HepG2 (cell line): Measurements from ENCODE around the gene SRSF3. TPM values are rescaled to one million over a fixed set of nuclear protein-coding genes. Genes with fewer than 3 reads are reported as not detected.

Experiments
- CEBPG ChIP-seq: IDR thresholded peaks from 2 replicates; pipeline ENCODE4 v1.6.1; 2016
- CHCHD3 ChIP-seq: sonication (generic); formaldehyde crosslinking; IDR thresholded peaks from 2 replicates; pipeline ENCODE4 v1.8.0; 2022; ENCODE audit warnings: mild to moderate bottlenecking, missing genetic modification reagents, moderate library complexity
- E2F5 ChIP-seq: sonication (generic); formaldehyde crosslinking; conservative IDR thresholded peaks from 2 replicates; pipeline ENCODE4 v1.4.0; 2020; ENCODE audit warnings: missing genetic modification reagents
- EHMT2 ChIP-seq: fragments of 200-600 bp; sonication (generic); IDR thresholded peaks from 2 replicates; pipeline ENCODE4 v1.7.0; 2017; ENCODE audit warnings: antibody characterized with exemption, low read depth, low read length, borderline replicate concordance
- HNRNPUL1 ChIP-seq: fragments of 200-400 bp; formaldehyde crosslinking; IDR thresholded peaks from 2 replicates; pipeline ENCODE4 v1.6.1; 2017; ENCODE audit warnings: low read depth, mild to moderate bottlenecking, low read length, moderate library complexity
- JDP2 ChIP-seq: sonication (generic); formaldehyde crosslinking; IDR thresholded peaks from 2 replicates; pipeline ENCODE4 v1.8.1; 2022; ENCODE audit warnings: missing genetic modification reagents, borderline replicate concordance
- KIAA2018 ChIP-seq: sonication (generic); formaldehyde crosslinking; IDR thresholded peaks from 2 replicates; pipeline ENCODE4 v1.5.0; 2020; ENCODE audit warnings: mild to moderate bottlenecking, missing genetic modification reagents, borderline replicate concordance
- MAFF ChIP-seq: IDR thresholded peaks from 2 replicates; pipeline ENCODE4 v1.6.1; 2011; ENCODE audit warnings: low read depth, low read length, improper control_type of control experiment
- POGK ChIP-seq: sonication (generic); formaldehyde crosslinking; conservative IDR thresholded peaks from 2 replicates; pipeline ENCODE4 v1.8.0; 2022; ENCODE audit warnings: mild to moderate bottlenecking, moderate library complexity, missing genetic modification reagents
- POLR2G ChIP-seq: fragments of 200-400 bp; formaldehyde crosslinking; IDR thresholded peaks from 2 replicates; pipeline ENCODE4 v1.6.1; 2018; ENCODE audit warnings: mild to moderate bottlenecking, low read depth, low read length, moderate library complexity
- SMAD9 ChIP-seq: sonication (generic); formaldehyde crosslinking; IDR thresholded peaks from 2 replicates; pipeline ENCODE4 v1.5.1; 2020; ENCODE audit warnings: mild to moderate bottlenecking, missing genetic modification reagents
- SSRP1 ChIP-seq: IDR thresholded peaks from 2 replicates; pipeline ENCODE4 v1.6.1; 2016; ENCODE audit warnings: control low read depth
- TSC22D2 ChIP-seq: sonication (generic); formaldehyde crosslinking; IDR thresholded peaks from 2 replicates; pipeline ENCODE4 v1.5.1; 2020; ENCODE audit warnings: missing genetic modification reagents, mild to moderate bottlenecking, borderline replicate concordance
- XRCC5 ChIP-seq: fragments of 200-400 bp; formaldehyde crosslinking; optimal IDR thresholded peaks from 2 replicates; pipeline ENCODE3; 2017; ENCODE audit warnings: mild to moderate bottlenecking, low read length
- ZBTB1 ChIP-seq: sonication (generic); formaldehyde crosslinking; IDR thresholded peaks from 2 replicates; pipeline ENCODE4 v1.4.0; 2020; ENCODE audit warnings: missing genetic modification reagents, borderline replicate concordance
- ZC3H13 ChIP-seq: sonication (generic); formaldehyde crosslinking; IDR thresholded peaks from 2 replicates; pipeline ENCODE4 v1.8.1; 2023; ENCODE audit warnings: mild to moderate bottlenecking, missing genetic modification reagents, moderate library complexity
- ZNF24 ChIP-seq: fragments of 450-650 bp; IDR thresholded peaks from 2 replicates; pipeline ENCODE4 v1.6.1; 2017; ENCODE audit warnings: antibody characterized with exemption, mild to moderate bottlenecking
- ZNF670 ChIP-seq: sonication (generic); formaldehyde crosslinking; IDR thresholded peaks from 2 replicates; pipeline ENCODE4 v1.8.0; 2022; ENCODE audit warnings: mild to moderate bottlenecking, missing genetic modification reagents, borderline replicate concordance
- ZNF674 ChIP-seq: sonication (generic); formaldehyde crosslinking; IDR thresholded peaks from 2 replicates; pipeline ENCODE4 v1.5.0; 2020; ENCODE audit warnings: low read depth, mild to moderate bottlenecking, missing genetic modification reagents
- polyA plus RNA-seq, 8 experiments: library from polyadenylated mRNA; depleted of rRNA in 3 of 8; stranded (reverse) in 7 of 8; unstranded in 1 of 8; fragments of >200 nt; fragmentation: Illumina TruSeq in 4 of 8; extraction: Trizol in 4 of 8; gene quantifications; 2 replicates each; pipeline versions ENCODE4 v1.2.1 to v1.2.3, GENCODE V29; 2011 to 2016; ENCODE audit warnings: low read depth in 4 of 8, missing spikeins in 1 of 8, mixed read lengths in 1 of 8; ENCODE audit not compliant: insufficient read depth in 1 of 8
- total RNA-seq, 5 experiments: library from RNA; depleted of rRNA; stranded (reverse); fragments of >200 nt; fragmentation: Illumina TruSeq; extraction: Trizol; gene quantifications; 2 replicates each; pipeline ENCODE4 v1.2.3, GENCODE V29; 2016; ENCODE audit warnings: low read depth in 1 of 5

Gene SRSF3
- total and polyA plus RNA-seq, 2 of the 13 experiments (the other 11 are each of a cell fraction or from before 2014, with no cell fraction given), result 206 to 684 TPM

- TF ChIP-seq XRCC5 (peak; percentile 87), HNRNPUL1 (no peak), KIAA2018 (CRISPR knock-in tag) (no peak), CEBPG (no peak; the same call in none of the 2 replicates), EHMT2 (no peak), SMAD9 (peak; percentile 32; the same call in 1 of the 2 replicates), E2F5 (CRISPR knock-in tag) (no peak), MAFF (no peak), POLR2G (peak; percentile 100), SSRP1 (0 out of 2 replicates have a peak, but pooled peaks have one; percentile 35), ZBTB1 (CRISPR knock-in tag) (no peak), ZNF674 (no peak), TSC22D2 (CRISPR knock-in tag) (peak; percentile 75), ZNF670 (CRISPR knock-in tag) (peak; percentile 68; the same call in 1 of the 2 replicates), ZC3H13 (peak; percentile 85), JDP2 (CRISPR knock-in tag) (no peak), ZNF24 (peak; percentile 73; the same call in 1 of the 2 replicates), CHCHD3 (CRISPR knock-in tag) (peak; percentile 51; the same call in 1 of the 2 replicates), POGK (CRISPR knock-in tag) (peak; percentile 98)
Measured at GRCh38 chr6:36594029-36594815, at the start of gene SRSF3 (continued).
